RWPE2 (cell line): ENCODE results near the gene DFFB.

Experiments used
- ATAC-seq: fragments of 200-7000 bp; cut with Tn5 transposase; 3 replicates; pipeline ENCODE4 v1.9.1; 2021; ENCODE audit warnings: low read depth
- DNase-seq: peaks from one replicate; pipeline ENCODE4 v3.0.0-alpha.2; 2020; ENCODE audit warnings: low spot score
- H3K27ac ChIP-seq: fragments of 450-650 bp; 2 replicates; pipeline ENCODE4 v1.5.1; 2017; ENCODE audit warnings: mild to moderate bottlenecking; ENCODE audit not compliant: poor library complexity, severe bottlenecking
- H3K27me3 ChIP-seq: fragments of 250-450 bp; sonication (Bioruptor Pico); 2 replicates; pipeline ENCODE4 v1.5.1; 2021; ENCODE audit warnings: mild to moderate bottlenecking, moderate library complexity; ENCODE audit not compliant: insufficient read depth, poor library complexity, severe bottlenecking
- H3K36me3 ChIP-seq: fragments of 250-450 bp; sonication (Bioruptor Pico); 2 replicates; pipeline ENCODE4 v1.5.1; 2020; ENCODE audit warnings: low read depth, mild to moderate bottlenecking, moderate library complexity
- H3K4me1 ChIP-seq: fragments of 250-450 bp; sonication (Bioruptor Pico); 2 replicates; pipeline ENCODE4 v1.5.1; 2021; ENCODE audit warnings: mild to moderate bottlenecking, moderate library complexity; ENCODE audit not compliant: insufficient read depth, poor library complexity, severe bottlenecking
- H3K4me3 ChIP-seq: fragments of 250-450 bp; sonication (Bioruptor Pico); 2 replicates; pipeline ENCODE4 v1.5.1; 2021; ENCODE audit warnings: mild to moderate bottlenecking, moderate library complexity; ENCODE audit not compliant: severe bottlenecking
- H3K9me3 ChIP-seq: fragments of 250-450 bp; sonication (Bioruptor Pico); 2 replicates; pipeline ENCODE4 v1.5.1; 2021; ENCODE audit warnings: mild to moderate bottlenecking, moderate library complexity; ENCODE audit not compliant: severe bottlenecking
- TF ChIP-seq, protein P1 (sequence below): fragments of 450-650 bp; IDR thresholded peaks from one replicate; pipeline ENCODE4 v1.5.1; 2017; ENCODE audit warnings: mild to moderate bottlenecking, moderate library complexity; ENCODE audit not compliant: poor library complexity, severe bottlenecking

The DFFB gene

DNA sequence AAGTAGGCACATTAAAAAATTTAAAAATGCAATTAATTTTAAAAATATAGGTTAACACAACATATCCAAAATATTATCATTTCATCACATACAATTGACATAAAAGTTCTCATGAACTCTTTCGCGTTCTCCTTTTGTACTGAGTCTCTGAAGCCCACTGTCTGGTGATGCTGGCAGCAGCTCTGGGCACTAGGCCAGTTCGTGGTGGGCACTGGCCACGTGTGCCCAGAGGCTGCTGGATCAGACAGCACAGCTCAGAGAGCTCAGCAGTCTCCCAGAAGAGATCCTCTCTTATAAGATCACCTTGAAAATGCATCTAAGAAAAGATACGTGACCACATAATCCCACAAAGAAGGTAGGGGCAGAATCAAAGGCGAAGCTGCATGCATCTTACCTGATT, 10.2 kb upstream of the DFFB start:
- Histone ChIP-seq H3K27me3 (no peaks in the 10 kb centered on the region), H3K27ac (no peak overlapping the region), H3K36me3 (peaks cover 46% of the 10 kb centered on the region), H3K4me3 (no peak overlapping the region), H3K4me1 (no peaks in the 10 kb centered on the region), H3K9me3 (no peaks in the 10 kb centered on the region)
- ATAC-seq (no peak), DNase-seq (no peak)
- TF ChIP-seq, protein P1, sequence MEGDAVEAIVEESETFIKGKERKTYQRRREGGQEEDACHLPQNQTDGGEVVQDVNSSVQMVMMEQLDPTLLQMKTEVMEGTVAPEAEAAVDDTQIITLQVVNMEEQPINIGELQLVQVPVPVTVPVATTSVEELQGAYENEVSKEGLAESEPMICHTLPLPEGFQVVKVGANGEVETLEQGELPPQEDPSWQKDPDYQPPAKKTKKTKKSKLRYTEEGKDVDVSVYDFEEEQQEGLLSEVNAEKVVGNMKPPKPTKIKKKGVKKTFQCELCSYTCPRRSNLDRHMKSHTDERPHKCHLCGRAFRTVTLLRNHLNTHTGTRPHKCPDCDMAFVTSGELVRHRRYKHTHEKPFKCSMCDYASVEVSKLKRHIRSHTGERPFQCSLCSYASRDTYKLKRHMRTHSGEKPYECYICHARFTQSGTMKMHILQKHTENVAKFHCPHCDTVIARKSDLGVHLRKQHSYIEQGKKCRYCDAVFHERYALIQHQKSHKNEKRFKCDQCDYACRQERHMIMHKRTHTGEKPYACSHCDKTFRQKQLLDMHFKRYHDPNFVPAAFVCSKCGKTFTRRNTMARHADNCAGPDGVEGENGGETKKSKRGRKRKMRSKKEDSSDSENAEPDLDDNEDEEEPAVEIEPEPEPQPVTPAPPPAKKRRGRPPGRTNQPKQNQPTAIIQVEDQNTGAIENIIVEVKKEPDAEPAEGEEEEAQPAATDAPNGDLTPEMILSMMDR = no peak

DNA sequence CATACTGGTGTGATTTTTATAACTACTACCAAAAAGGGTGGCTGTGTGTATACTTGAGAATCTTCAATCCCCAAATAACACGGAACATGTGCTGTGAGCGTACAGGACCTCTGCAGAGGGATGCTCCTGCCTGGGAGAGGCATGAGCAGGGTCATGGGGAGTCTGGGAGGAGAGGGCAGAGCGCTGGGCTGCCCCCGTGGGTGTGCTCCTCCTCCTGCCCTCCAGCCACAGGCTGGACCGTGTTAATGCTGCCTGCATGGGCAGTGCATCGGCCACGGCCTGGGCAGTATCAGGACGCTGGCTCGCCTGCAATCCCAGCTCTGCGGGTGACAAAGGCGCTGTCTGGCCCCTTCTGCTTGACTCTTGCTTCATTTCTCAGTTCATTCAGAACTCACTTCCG, 6.4 kb upstream of the DFFB start:
- no peak for DNase-seq
- no peak for ATAC-seq
- Histone ChIP-seq H3K4me3 (no peak overlapping the region), H3K27me3 (no peaks in the 10 kb centered on the region), H3K36me3 (peaks cover 26% of the 10 kb centered on the region), H3K4me1 (no peaks in the 10 kb centered on the region), H3K27ac (no peak overlapping the region), H3K9me3 (no peaks in the 10 kb centered on the region)
- TF ChIP-seq, protein P1 = no peak

DNA sequence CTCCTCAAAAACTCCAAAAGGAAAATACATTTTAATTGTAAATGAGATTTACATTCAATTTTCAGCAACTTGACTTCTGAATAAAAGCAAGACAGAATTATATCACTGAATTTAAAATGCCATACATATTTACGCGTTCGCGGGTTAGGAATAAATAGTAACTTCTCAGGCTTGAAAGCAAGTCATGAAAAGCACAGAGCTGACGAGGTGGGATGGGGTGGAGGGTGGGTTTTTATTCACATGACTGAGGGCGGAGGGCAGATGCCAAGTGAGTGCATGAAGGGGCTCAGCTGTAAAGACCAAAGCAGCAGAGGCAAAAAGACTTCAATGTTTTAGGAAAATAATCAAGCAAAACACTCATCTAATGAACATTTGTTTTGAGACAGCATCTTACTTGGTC, 6.0 kb upstream of the DFFB start:
- H3K27me3 ChIP-seq = no peaks in the 10 kb centered on the region
- no peaks in the 10 kb centered on the region for H3K4me1 ChIP-seq
- H3K4me3 ChIP-seq = no peak overlapping the region
- peaks cover 26% of the 10 kb centered on the region for H3K36me3 ChIP-seq
- ATAC-seq (no peak), DNase-seq (no peak)
- no peak overlapping the region for H3K27ac ChIP-seq
- TF ChIP-seq, protein P1 = no peak
- no peaks in the 10 kb centered on the region for H3K9me3 ChIP-seq

DNA sequence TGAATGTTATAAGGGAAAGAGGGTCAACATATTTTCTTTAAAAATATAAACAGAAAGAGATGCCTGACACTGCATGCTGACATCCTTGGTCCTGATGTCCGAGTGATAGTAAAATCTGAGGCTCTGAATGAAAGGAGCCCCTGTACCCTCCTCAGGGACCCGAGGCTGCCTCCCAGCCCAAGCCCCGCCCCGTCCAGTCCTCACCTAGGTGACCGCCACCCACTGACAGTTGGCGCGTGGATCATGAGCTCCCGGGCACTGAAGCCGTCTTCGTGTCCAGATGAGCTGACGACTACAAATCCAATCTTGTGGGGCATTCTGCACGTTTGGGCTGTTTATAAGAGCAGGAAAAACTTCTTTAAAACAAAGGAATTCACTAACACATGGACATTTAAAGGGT, 5.2 kb upstream of the DFFB start:
- no peaks in the 10 kb centered on the region for H3K9me3 ChIP-seq
- H3K4me3 ChIP-seq = no peak overlapping the region
- TF ChIP-seq, protein P1 = no peak

DNA sequence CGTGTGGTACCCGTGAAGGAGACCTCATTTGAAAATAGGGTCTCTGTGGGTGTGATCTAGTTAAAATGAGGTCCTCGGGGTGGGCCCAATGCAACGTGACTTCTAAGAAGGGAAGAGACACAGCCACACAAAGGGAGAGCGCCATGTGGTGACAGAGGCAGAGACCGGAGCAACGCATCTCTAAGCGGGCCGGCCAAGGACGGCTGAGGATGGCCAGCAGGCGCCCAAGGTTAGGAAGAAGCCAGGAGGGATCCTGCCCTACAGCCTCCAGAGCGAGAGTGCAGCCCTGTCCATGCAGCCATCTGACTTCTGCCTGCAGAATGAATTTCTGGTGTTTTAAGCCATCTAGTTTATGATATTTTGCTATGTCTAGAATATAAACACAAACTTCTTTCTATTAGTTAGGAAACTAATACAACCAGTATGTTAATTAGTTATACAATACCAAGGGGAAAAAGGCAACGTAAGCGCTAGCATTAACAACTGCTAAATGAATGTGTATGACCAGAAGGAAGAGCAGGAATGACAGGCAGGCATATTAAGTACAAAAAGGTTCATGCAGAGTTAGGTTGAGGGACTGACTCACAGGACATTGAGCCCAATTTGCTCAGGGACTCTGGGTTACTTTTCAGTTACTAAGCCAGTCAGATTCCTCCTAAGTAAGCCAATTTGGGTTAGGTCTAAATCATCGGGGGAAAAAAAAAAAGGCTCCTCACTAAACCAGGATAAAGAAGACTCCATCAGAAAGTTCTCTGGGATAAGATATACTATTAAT, 4.4 kb upstream of the DFFB start:
- ATAC-seq (no peak), DNase-seq (no peak)
- H3K27ac ChIP-seq = no peak overlapping the region
- H3K9me3 ChIP-seq = no peaks in the 10 kb centered on the region
- no peak overlapping the region for H3K4me3 ChIP-seq
- H3K27me3 ChIP-seq = no peaks in the 10 kb centered on the region
- H3K4me1 ChIP-seq = no peaks in the 10 kb centered on the region
- TF ChIP-seq, protein P1 = no peak
- H3K36me3 ChIP-seq = peaks cover 13% of the 10 kb centered on the region

More for the DNA sequence above, 5.2 kb upstream of the DFFB start:
- no peaks in the 10 kb centered on the region for H3K4me1 ChIP-seq
- H3K27me3 ChIP-seq = no peaks in the 10 kb centered on the region
- H3K36me3 ChIP-seq = peaks cover 19% of the 10 kb centered on the region
- DNase-seq (no peak), ATAC-seq (no peak)
- H3K27ac ChIP-seq = no peak overlapping the region
